Measurements from ENCODE around the gene DNAJB11.

- TF ChIP-seq CTCF (conservative IDR thresholded peaks at IDR 0.05; ENCODE audit: low read length) (no peak), EZH2phosphoT487 (IDR thresholded peaks at IDR 0.05; ENCODE audit: borderline replicate concordance) (no peak)
Measured at GRCh38 chr3:186530415-186530814, 40.1 kb upstream of the DNAJB11 start.

All from Loucy (cell line).